NB4 (cell line): ENCODE results near the gene MAP9.

Experiments
- MYC ChIP-seq: IDR thresholded peaks from 2 replicates; pipeline ENCODE4 v1.6.1; 2011; ENCODE audit warnings: low read depth, low read length
- POLR2A ChIP-seq: IDR thresholded peaks from 2 replicates; pipeline ENCODE4 v1.6.1; 2011; ENCODE audit warnings: mild to moderate bottlenecking; ENCODE audit not compliant: insufficient read length; ENCODE audit errors: extremely low read depth
- TF ChIP-seq, protein P1 (sequence below): IDR thresholded peaks from one replicate; pipeline ENCODE4 v1.5.1; 2012; ENCODE audit warnings: low read depth, low read length
- TF ChIP-seq, protein P2 (sequence below): IDR thresholded peaks from 2 replicates; pipeline ENCODE4 v1.6.1; 2011; ENCODE audit warnings: low read depth, low read length

DNA sequence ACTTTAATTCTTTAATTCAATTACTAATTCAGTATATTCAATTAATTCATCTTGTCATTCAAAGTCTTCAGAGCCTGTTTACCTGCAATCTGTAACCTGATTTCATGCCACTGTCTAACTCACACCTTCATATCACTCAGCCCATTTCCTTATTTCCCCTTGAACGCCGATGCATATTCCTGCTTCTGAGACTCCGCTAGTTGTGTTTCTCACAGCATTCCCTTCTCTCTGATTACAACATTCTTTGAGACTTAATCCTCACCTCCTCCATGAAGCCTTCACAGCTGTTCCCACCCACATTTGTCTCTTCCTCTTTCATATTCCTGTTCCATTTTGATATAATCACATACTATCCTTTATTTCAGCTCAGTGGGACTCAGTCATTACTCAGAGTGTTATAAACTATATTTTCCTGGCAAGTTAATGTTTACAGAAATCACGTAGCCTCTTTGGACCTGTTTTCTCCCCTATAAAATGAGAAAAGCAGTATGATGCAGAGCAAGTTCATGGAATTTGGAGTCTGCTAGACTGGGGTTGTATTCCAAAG lies 69.0 kb downstream of the MAP9 start:
- TF ChIP-seq, protein P1, sequence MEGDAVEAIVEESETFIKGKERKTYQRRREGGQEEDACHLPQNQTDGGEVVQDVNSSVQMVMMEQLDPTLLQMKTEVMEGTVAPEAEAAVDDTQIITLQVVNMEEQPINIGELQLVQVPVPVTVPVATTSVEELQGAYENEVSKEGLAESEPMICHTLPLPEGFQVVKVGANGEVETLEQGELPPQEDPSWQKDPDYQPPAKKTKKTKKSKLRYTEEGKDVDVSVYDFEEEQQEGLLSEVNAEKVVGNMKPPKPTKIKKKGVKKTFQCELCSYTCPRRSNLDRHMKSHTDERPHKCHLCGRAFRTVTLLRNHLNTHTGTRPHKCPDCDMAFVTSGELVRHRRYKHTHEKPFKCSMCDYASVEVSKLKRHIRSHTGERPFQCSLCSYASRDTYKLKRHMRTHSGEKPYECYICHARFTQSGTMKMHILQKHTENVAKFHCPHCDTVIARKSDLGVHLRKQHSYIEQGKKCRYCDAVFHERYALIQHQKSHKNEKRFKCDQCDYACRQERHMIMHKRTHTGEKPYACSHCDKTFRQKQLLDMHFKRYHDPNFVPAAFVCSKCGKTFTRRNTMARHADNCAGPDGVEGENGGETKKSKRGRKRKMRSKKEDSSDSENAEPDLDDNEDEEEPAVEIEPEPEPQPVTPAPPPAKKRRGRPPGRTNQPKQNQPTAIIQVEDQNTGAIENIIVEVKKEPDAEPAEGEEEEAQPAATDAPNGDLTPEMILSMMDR: no peak
- TF ChIP-seq POLR2A (no peak), MYC (no peak)
- TF ChIP-seq, protein P2, sequence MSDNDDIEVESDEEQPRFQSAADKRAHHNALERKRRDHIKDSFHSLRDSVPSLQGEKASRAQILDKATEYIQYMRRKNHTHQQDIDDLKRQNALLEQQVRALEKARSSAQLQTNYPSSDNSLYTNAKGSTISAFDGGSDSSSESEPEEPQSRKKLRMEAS: no peak
